GM21367 (cell line): ENCODE measurements around the gene TEX12.
"Not testable (repeated sequence)": the region's sequence is repeated elsewhere in the genome, so short reads cannot be mapped to it uniquely, and the experiment has no call there.

Source experiments
- ATAC-seq: cut with Tn5 transposase; IDR thresholded peaks from one replicate; pipeline ENCODE4 v1.9.1; 2021; ENCODE audit not compliant: unreplicated experiment

Gene TEX12

GRCh38 chr11:112167145-112167544 lies at the start of gene TEX12:
Gene TEX12, plus strand, starts transcription at chr11:112167372. Its CDS starts 1,897 bp downstream, at chr11:112169269.
- no peak for ATAC-seq

- ATAC-seq: no peak
Measured at GRCh38 chr11:112118176-112118575, 49.0 kb upstream of the TEX12 start.

GRCh38 chr11:112121981-112122615 lies 45.1 kb upstream of the TEX12 start:
- no peak for ATAC-seq

- no peak for ATAC-seq
Measured at GRCh38 chr11:112123129-112123528, 44.0 kb upstream of the TEX12 start.

- no peak for ATAC-seq
Measured at GRCh38 chr11:112127056-112127455, 40.1 kb upstream of the TEX12 start.

- ATAC-seq: no peak
Measured at GRCh38 chr11:112128483-112129121, 38.6 kb upstream of the TEX12 start.

GRCh38 chr11:112129656-112130055 lies 37.5 kb upstream of the TEX12 start:
- no peak for ATAC-seq

- no peak for ATAC-seq
Measured at GRCh38 chr11:112132737-112133136, 34.4 kb upstream of the TEX12 start.

- ATAC-seq: no peak
Measured at GRCh38 chr11:112134473-112134872, 32.7 kb upstream of the TEX12 start.

GRCh38 chr11:112143597-112143996 lies 23.6 kb upstream of the TEX12 start:
- ATAC-seq: no peak

GRCh38 chr11:112150517-112150916 lies 16.7 kb upstream of the TEX12 start:
- no peak for ATAC-seq

GRCh38 chr11:112156153-112156955 lies 10.8 kb upstream of the TEX12 start:
- no peak for ATAC-seq

- no peak for ATAC-seq
Measured at GRCh38 chr11:112156956-112157766, 10.0 kb upstream of the TEX12 start.

GRCh38 chr11:112159098-112160065 lies 7.8 kb upstream of the TEX12 start:
- no peak for ATAC-seq

- ATAC-seq: no peak
Measured at GRCh38 chr11:112160091-112160848, 6.9 kb upstream of the TEX12 start.

GRCh38 chr11:112161012-112161411 lies 6.2 kb upstream of the TEX12 start:
- ATAC-seq: no peak

GRCh38 chr11:112162200-112162599 lies 5.0 kb upstream of the TEX12 start:
- not testable (repeated sequence) for ATAC-seq

- ATAC-seq: no peak
Measured at GRCh38 chr11:112162761-112163546, 4.2 kb upstream of the TEX12 start.
